ENCODE data around the gene ATP6AP1.
A peak's percentile ranks its signal among the peaks of the same experiment; 100 is the strongest.

The ATP6AP1 gene

DNA sequence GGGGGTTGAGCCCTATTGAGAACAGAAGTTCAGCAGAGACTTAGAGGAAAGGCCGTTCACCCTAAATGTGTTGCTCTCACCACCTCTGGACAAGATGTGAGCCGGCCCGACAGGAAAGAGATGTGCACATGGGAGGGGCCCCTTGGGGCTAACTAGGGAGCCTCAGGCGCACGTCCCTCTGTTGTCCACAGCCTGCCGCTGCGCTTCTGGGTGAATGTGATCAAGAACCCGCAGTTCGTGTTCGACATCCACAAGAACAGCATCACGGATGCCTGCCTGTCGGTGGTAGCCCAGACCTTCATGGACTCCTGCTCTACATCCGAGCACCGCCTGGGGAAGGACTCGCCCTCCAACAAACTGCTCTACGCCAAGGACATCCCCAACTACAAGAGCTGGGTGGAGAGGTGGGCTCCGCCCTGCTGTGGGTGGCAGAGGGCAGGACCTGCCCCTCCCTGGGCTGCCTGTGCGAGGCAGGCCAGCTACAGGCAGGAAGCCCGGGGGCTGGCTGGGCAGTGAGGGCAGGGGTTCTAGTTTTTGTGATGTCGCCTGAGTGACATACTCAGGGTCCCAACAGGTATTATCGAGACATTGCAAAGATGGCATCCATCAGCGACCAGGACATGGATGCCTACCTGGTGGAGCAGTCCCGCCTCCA is 42.6 kb downstream of the ATP6AP1 start:
- DNase-seq (ENCODE audit: low read depth in 2 of 2, low spot score in 1 of 2): no peak

DNA sequence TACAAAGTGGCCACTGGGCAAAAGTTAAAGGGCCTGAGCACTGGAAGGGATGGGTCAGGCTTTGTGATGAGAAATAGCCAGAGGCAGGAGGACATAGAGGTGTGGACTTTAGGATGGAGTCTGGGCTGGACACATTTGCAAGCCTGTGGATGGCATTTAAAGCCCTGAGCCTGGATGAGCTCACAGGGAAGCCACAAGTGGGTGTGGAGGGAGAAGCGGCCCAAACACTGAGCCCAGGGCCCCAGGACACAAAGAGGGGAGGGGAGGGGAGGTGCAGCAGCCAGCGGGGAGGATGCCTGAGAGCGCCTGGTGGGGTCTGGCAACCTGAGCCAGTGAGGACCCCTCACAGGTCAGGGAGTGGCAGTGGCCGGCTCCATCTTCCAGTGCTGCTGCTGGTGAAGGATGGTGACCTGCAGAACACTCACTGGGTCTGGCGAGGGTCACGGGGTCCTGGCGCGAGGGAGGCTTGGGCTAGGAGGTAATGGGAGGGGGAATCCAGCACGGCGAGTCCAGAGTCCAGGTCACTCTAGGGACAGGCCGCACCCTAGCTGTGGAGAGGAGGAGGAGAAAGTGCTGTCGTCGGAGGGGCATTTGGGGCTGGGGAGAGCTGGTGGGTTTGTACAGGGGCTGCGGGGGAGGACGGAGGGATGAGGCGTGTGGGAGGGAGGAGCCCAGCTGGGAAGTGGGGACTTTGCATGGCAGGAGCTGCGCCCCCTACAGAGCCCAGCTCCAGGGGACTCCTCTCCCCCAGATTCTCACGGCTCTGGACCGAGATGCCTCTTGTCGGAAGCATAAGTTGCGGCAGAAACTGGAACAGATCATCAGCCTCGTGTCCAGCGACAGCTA is 43.6 kb downstream of the ATP6AP1 start:
- DNase-seq (ENCODE audit: low read depth in 2 of 2, low spot score in 1 of 2): no peak

DNA sequence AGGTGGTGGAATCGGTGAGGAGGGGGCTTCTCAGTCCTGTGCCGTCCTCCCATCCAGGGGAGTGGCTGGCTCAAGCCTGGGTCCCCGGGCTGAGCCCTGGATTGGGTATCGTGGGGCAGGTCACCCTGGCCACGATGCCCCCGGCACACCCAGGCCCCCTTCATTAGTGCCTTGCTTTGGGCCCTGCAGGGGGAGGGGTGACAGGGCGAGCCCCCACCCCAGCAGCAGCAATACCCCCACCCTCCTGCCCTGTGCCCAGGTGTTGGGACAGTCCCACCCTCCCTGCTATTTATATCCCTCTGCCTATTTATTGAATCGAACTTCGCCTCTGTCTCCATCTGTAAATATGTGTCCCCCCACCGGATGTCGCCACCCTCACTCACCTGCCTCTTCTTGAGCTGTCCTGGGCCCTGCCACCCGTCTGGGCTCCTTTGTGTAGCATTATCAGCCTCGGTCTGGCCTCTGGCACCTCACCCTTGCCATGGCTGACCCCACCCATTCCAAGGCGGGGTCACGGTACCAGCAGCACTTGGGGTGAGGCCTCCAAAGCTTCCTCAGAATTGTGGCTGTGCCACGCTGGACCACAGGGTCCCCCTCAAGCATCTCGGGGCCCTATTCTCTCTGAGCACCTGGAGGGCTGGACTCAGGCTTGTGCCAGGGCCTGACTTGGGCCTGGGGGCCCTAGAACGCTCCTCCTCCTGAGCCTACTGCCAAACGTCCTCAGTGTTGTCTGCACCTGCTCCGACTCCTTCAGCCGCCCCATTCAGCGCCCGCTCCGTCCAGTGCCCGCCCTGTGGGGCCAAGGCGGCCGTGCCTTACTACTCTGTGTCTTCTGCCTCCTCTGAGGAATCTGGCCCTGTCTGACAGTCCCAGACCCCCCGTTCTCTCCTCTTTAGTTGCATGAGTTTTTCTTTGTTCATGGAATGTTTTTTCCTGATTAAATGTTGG is 44.5 kb downstream of the ATP6AP1 start:
- DNase-seq (ENCODE audit: low read depth in 2 of 2, low spot score in 1 of 2): no peak

DNA sequence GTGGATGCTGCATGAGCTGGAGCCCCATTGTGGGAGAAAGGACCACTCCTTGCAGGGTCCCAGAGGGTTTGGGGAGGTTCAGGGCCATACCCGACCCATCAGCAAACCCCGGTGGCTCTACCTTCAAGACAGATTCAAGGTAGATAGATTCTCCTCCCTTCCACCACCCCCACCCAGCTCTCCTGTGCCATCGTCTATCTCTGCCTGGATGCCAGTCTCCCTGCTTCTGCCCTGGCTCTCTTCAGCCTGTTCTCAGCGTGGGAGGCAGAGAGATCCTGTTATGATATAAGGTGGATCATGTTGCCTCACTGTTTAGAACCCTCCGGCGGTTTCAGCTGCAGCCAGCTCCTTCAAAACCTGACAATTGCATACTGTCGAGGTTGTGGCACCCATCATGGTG is 45.2 kb downstream of the ATP6AP1 start:
- no peak for DNase-seq (ENCODE audit: low read depth in 2 of 2, low spot score in 1 of 2)

DNA sequence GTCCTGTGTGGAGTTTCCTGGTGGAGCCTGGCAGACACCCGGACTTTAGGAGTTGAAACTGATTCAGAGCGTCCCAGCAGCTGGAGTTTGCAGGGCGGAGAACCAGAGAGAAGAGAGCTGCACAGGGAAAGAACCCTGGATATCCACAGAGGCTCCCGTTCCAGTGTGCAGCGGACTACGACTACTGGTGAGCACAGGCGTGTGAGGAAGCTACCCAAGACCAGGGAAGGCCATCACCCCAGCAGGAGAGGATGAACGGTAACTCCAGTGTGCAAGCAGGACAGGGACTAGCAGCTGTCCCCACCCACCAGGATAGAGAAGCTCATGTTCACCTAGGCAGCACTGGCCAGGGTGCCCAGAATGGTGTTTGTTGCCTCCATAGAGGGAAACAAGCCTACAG is 48.3 kb downstream of the ATP6AP1 start:
- DNase-seq (ENCODE audit: low read depth in 2 of 2, low spot score in 1 of 2): no peak

DNA sequence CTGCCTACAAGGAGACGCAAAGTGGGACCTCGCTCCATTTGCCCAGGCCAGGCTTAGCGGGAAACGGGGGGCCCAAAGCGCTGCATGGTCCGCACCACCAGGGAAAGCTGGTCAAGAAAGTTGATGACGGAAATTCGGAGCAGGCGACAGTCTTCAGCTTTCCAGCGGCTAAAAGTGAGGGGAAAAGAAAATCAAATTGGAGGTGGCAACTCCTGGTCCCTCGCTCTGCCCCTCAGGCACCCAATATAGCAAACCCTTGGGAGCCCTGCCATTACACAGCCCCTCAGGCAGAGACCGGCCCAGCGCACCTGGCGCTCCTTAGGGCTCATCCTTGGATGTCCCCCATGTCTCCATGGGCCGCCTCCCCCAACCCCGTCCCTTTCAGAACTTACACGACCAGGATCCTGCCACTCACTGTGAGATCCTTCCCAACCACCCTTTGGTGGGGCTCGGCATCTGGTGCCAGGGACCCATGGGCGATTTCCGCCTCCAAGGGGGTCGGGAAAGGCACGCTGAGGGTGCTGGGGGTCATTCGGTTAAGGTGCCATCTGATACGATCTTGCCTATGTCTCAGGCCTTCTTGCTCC is 49.5 kb downstream of the ATP6AP1 start:
- DNase-seq (ENCODE audit: low read depth in 2 of 2, low spot score in 1 of 2): no peak

DNA sequence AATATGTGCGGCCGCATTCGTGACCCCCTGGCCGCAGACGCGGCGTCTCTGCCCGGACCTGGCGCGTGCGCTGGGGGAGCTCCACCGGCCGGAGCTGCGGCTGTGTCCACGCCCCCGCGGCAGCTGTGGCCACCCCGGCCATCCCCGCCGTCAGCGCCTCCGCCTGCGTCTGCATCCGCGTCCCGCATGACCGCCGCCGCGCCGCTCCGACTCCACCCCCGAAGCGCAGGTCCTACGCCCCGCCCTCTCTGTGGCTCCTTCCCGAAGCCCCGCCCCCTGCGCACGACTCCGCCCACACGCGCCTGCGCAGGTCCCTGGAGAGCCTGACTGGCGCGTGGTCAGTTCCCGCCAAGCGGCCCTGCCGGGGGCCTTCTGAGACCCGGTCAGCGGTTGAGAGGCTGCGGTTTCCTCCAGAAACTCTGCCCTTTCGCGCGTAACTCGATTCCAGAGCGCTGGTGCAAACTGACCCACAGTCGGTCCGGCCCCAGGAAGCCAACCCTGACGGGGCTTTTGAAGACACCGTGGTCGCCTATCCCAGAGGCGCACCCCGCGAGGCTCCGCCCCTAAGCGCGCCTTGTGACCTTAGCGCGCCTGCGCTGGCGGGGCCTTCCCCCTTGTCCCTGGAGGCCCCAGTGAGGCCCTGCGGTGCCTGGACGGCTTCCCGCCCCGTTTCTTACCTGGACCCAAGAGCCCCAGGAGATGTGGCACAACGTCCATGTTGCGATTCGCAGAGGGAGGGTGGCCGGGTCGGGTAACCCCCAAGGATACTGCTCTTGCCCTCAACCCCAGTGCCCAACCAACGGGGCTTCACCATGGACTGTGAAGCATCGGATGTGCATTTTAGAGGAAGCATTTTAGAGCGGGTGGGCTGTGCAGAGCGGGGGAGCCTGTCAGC is 50.5 kb downstream of the ATP6AP1 start, which contains the start of gene LAGE3:
TSS of gene LAGE3 (minus strand) at position 554 of the 895 bp plus-strand sequence. CDS start at position 188, 366 bp downstream.
- peak; percentile 83 to 86 for DNase-seq (ENCODE audit: low read depth in 2 of 2, low spot score in 1 of 2)

DNA sequence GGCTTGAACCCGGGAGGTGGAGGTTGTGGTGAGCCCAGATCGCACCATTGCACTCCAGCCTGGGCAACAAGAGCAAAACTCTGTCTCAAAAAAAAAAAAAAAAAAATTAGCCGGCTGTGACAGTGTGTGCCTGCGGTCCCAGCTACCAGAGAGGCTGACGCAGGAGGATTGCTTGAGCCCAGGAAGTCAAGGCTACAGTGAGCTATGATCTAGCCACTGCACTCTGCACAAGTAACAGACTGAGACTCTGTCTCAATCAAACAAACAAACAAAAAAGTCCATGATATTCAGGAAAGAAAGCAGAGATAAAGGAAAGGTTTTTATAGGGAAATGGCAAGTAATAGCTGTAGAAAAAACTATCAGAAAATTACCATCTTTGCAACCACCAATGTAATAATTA is 52.7 kb downstream of the ATP6AP1 start:
- no peak for DNase-seq (ENCODE audit: low read depth in 2 of 2, low spot score in 1 of 2)

DNA sequence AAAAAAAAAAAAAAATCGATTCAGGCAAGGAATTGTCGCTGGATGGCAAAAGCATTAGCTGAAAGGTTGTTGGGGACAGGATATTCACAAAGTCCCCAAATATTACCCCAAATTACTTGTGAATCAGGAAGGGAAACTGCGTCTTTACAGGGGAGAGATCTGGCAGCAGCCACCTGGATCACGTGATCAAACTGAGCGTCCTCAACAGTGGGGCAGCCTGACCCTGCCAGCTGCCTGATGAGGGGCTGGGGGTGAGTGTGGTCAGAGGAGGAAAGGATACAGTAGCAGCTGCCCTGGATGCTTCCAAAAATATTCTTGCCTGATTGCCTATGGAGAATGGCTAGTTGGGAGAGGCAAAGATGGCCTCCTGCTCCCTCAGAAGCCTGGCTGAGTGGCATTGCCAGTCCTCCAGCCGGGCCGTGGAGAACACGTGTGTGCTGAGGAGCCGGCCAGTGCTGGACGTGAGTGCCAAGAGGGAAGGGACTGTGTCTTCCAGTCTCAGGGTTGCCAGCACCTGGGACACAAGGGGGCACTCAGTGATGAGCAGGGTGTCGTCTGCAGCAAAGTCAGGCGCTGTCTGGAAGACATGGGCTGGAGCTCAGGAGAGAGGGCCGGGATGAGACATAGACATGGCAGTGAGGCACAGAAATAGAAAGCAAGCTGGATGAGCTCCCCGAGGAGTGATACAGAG is 53.6 kb downstream of the ATP6AP1 start:
- no peak for DNase-seq (ENCODE audit: low read depth in 2 of 2, low spot score in 1 of 2)

DNA sequence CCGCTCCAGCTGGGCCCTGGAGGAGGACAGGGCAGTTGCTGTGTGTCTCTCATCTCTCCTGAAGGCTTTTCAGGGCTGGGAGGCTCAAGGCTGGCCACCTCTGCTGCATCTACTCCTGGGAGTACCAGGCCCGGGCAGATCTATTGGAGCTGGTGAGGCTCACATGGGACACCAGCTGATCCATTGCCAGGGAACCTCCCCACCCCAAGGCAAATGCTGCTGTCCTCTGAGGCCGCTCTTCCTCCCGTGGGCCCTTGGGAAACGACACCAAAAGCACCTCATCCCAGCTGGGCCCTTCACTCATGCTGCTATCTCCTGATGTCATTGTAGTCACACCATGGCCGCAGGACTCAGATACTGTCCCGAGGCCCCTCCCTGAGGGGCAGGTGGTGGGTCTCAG is 54.3 kb downstream of the ATP6AP1 start:
- no peak for DNase-seq (ENCODE audit: low read depth in 2 of 2, low spot score in 1 of 2)

DNA sequence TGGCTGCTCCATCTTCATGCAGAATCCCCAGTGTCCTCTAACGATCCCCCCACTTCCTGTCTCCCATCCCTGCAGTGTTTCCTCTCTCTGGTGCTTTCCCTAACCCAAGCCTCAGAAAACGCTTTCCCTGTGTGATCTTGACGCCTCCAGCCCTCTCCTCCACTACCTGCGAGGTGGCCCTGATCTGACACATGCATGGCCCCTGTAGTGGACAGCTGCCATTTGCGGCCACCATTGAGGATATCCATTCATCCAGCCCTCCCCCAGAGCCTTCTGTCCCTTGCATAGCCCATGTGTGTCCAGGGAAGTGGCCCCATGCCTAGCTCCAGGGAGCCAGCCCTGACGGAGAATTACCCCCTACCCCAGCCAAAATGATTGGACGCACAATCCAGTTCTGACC is 54.8 kb downstream of the ATP6AP1 start:
- DNase-seq (ENCODE audit: low read depth in 2 of 2, low spot score in 1 of 2): no peak

DNA sequence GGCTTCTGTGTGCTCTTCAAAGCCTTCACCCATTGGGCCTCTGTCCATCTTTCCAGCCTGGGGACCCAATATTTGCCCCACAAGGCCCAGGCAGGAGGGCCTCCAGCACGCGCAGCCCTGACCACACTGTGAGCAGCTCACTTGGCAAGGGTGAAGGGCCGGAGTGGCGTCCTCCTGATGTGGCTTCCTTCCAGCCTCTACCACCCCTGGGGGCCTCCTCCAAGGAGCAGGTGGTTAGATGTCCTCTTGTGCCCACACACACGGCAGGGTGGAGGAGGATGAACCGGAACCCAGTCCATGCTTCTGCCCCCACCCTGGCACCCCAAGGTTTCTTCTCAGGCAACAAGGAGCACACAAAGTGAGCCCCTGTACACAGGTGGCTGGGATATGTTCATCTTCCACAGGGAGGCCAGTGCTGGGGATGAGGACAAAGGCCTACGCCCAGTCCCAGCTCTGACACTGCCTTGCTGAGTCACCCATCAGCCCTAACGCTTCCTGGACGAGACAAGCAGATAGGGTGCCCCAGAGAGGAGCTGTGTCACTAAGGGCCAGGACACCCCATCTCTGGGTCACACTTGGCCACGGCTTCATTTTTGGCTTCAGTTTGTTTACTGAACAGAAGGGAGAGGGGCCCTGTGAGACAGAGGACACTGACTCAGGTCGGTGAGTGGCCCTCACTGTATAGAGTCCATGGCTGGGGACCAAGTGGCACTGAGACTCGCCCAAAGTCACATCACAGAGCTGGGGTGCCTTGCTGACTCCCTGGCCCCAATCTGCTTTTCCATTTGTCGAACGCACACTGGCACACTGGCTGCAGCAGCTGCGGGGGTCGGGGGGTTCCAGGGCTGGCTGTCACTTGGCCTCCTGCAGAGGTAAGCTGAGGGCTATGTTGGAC is 56.0 kb downstream of the ATP6AP1 start:
- no peak for DNase-seq (ENCODE audit: low read depth in 2 of 2, low spot score in 1 of 2)

DNA sequence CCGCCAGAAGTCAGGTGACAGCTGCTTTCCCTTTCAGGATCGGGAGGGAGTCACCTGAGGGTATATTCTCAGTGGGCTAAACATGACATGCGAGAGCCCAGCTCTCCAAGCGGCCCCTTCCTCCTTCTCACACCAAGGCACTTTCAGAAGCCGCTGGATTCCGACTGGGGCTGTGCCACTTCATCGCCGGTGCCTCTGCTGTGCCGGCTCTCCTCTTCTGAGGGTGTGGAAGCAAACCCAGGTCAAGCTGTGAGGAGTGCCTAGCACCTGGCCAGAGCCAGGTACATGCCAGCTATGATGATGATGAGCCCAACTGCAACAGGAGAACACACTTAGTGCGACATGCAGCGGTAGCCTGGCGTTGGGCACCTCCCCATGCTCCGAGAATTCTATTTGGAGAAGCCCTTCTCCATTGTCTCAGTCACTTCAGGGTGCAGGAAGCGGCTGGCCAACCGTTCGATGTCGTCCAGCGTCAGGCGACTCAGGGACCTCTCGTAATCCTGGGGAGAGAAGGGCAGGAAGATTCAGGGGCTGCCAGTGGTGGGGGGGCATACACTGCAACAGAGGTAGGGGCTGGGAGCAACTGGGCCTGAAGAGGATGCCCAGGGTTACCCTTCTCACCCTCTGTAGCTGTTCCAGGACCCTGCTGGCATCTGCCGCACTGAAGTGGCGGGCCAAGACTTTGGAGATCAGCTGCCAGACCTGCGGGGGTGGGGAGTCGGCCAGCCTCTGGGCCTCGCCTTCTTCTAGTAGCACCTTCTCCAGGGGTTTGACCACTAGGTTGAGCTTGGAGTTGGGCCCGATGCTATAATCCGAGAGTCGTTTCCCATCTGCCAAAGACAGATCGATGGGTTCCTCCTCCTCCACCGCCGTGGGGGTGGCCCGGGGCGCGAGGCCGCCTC is 56.9 kb downstream of the ATP6AP1 start:
- DNase-seq (ENCODE audit: low read depth in 2 of 2, low spot score in 1 of 2): no peak

DNA sequence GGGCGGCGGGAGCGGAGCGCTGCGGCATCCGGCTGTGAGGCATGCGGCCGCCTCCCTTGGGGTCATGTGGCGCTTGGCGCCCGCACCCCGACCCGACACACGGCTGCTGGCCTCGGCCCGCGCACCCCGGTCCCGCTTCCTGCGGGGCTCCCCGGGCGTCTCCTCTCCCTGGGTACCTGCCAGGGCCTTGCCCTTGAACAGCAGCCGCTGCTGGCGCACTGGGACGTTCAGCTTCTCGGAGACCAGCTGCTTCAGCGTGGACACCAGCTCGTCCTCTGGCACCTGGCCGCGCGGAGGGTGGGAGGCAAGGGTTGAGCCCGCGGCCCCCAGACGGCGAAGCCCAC is 57.5 kb downstream of the ATP6AP1 start:
- no peak for DNase-seq (ENCODE audit: low read depth in 2 of 2, low spot score in 1 of 2)
